H9 (cell line): ENCODE results near the gene PAX8. TPM values are rescaled to one million over a fixed set of nuclear protein-coding genes. Genes with fewer than 3 reads are reported as not detected.

Source experiments
- DNase-seq: peaks from one replicate; pipeline ENCODE4 v3.0.0-alpha.2; 2017
- H2AFZ ChIP-seq: one replicate; pipeline ENCODE4 v1.6.1; 2013; ENCODE audit warnings: mild to moderate bottlenecking, low read length, control low read depth, moderate library complexity
- H2AK5ac ChIP-seq: 2 replicates; pipeline ENCODE4 v1.6.1; 2013; ENCODE audit warnings: low read length, control low read depth, mixed read lengths; ENCODE audit not compliant: insufficient read length
- H2BK120ac ChIP-seq: one replicate; pipeline ENCODE4 v1.6.1; 2013; ENCODE audit warnings: low read depth, mild to moderate bottlenecking, low read length, control low read depth, inconsistent platforms; ENCODE audit not compliant: poor library complexity, severe bottlenecking
- H2BK12ac ChIP-seq: 2 replicates; pipeline ENCODE4 v1.6.1; 2013; ENCODE audit warnings: low read length, control low read depth, mixed read lengths, low read depth; ENCODE audit not compliant: insufficient read length
- H2BK15ac ChIP-seq: 2 replicates; pipeline ENCODE4 v1.6.1; 2013; ENCODE audit warnings: low read depth, low read length, control low read depth
- H2BK20ac ChIP-seq: one replicate; pipeline ENCODE4 v1.6.1; 2013; ENCODE audit warnings: low read depth, mild to moderate bottlenecking, low read length, control low read depth, inconsistent platforms; ENCODE audit not compliant: poor library complexity, severe bottlenecking
- H2BK5ac ChIP-seq: 2 replicates; pipeline ENCODE4 v1.6.1; 2013; ENCODE audit warnings: low read length, control low read depth, mixed read lengths; ENCODE audit not compliant: insufficient read length
- H3K14ac ChIP-seq: 2 replicates; pipeline ENCODE4 v1.6.1; 2013; ENCODE audit warnings: low read length, control low read depth; ENCODE audit not compliant: insufficient read depth
- H3K18ac ChIP-seq: 2 replicates; pipeline ENCODE4 v1.6.1; 2013; ENCODE audit warnings: low read depth, mild to moderate bottlenecking, mixed read lengths, low read length, control low read depth; ENCODE audit not compliant: insufficient read length
- H3K23ac ChIP-seq: 2 replicates; pipeline ENCODE4 v1.6.1; 2013; ENCODE audit warnings: low read length, control low read depth, mixed read lengths, low read depth; ENCODE audit not compliant: insufficient read length
- H3K23me2 ChIP-seq: 2 replicates; pipeline ENCODE4 v1.6.1; 2013; ENCODE audit warnings: low read depth, mild to moderate bottlenecking, mixed read lengths, low read length, control low read depth; ENCODE audit not compliant: insufficient read length, poor library complexity, severe bottlenecking
- H3K27ac ChIP-seq: 2 replicates; pipeline ENCODE4 v1.5.1; 2013; ENCODE audit warnings: low read length, control low read depth, mixed read lengths, low read depth; ENCODE audit not compliant: insufficient read length
- H3K27me3 ChIP-seq: 2 replicates; pipeline ENCODE4 v1.6.1; 2013; ENCODE audit warnings: low read length, control low read depth, inconsistent platforms; ENCODE audit not compliant: insufficient read depth
- H3K4ac ChIP-seq: 2 replicates; pipeline ENCODE4 v1.6.1; 2013; ENCODE audit warnings: low read depth, mild to moderate bottlenecking, control low read depth, inconsistent platforms, low read length, moderate library complexity
- H3K4me1 ChIP-seq: 2 replicates; pipeline ENCODE4 v1.6.1; 2013; ENCODE audit warnings: low read length, control low read depth, inconsistent platforms; ENCODE audit not compliant: insufficient read depth
- H3K4me2 ChIP-seq: 2 replicates; pipeline ENCODE4 v1.6.1; 2013; ENCODE audit warnings: low read length, control low read depth, mixed read lengths; ENCODE audit not compliant: insufficient read length, insufficient read depth
- H3K56ac ChIP-seq: 2 replicates; pipeline ENCODE4 v1.6.1; 2013; ENCODE audit warnings: low read depth, mild to moderate bottlenecking, mixed read lengths, low read length, control low read depth; ENCODE audit not compliant: insufficient read length
- H3K79me1 ChIP-seq: 2 replicates; pipeline ENCODE4 v1.6.1; 2013; ENCODE audit warnings: low read depth, mild to moderate bottlenecking, moderate library complexity, low read length, control low read depth, inconsistent platforms; ENCODE audit not compliant: insufficient read depth, poor library complexity, severe bottlenecking
- H3K79me2 ChIP-seq: 2 replicates; pipeline ENCODE4 v1.6.1; 2013; ENCODE audit warnings: low read length, control low read depth, inconsistent platforms; ENCODE audit not compliant: insufficient read depth
- H3K9ac ChIP-seq: 2 replicates; pipeline ENCODE4 v1.6.1; 2013; ENCODE audit warnings: low read length, control low read depth, mixed read lengths; ENCODE audit not compliant: insufficient read length; ENCODE audit errors: extremely low read depth
- H3K9me3 ChIP-seq: one replicate; pipeline ENCODE4 v1.6.1; 2013; ENCODE audit warnings: low read depth, low read length, inconsistent platforms; ENCODE audit not compliant: control insufficient read depth
- H3T11ph ChIP-seq: one replicate; pipeline ENCODE4 v1.6.1; 2013; ENCODE audit warnings: mild to moderate bottlenecking, low read length, control low read depth, inconsistent platforms
- H4K20me1 ChIP-seq: one replicate; pipeline ENCODE4 v1.6.1; 2013; ENCODE audit not compliant: control insufficient read depth, insufficient read length, insufficient read depth
- H4K5ac ChIP-seq: 2 replicates; pipeline ENCODE4 v1.6.1; 2013; ENCODE audit warnings: low read depth, mild to moderate bottlenecking, mixed read lengths, low read length, control low read depth; ENCODE audit not compliant: insufficient read length
- H4K8ac ChIP-seq: replicated peaks from 2 replicates; pipeline ENCODE4 v1.6.1; 2013; ENCODE audit warnings: low read length, control low read depth, mixed read lengths, low read depth; ENCODE audit not compliant: insufficient read length
- H4K91ac ChIP-seq: 2 replicates; pipeline ENCODE4 v1.6.1; 2013; ENCODE audit warnings: low read depth, mild to moderate bottlenecking, moderate library complexity, mixed read lengths, low read length, control low read depth; ENCODE audit not compliant: insufficient read length
- H3K27ac Mint-ChIP-seq, 3 experiments: 2 replicates in 2 of 3; 3 replicates in 1 of 3; pipeline ENCODE4 v1.8.0; 2020 to 2021; ENCODE audit warnings: mixed read lengths in 3 of 3, mild to moderate bottlenecking in 1 of 3, moderate library complexity in 1 of 3
- H3K27me3 Mint-ChIP-seq: 2 replicates; pipeline ENCODE4 v1.8.0; 2021; ENCODE audit warnings: low read depth, mild to moderate bottlenecking, moderate library complexity, mixed read lengths
- H3K36me3 Mint-ChIP-seq, 3 experiments: 2 replicates in 2 of 3; 3 replicates in 1 of 3; pipeline ENCODE4 v1.8.0; 2020 to 2021; ENCODE audit warnings: low read depth in 3 of 3, mixed read lengths in 3 of 3; ENCODE audit not compliant: insufficient read depth in 1 of 3
- H3K4me1 Mint-ChIP-seq, 2 experiments: 2 replicates each; pipeline ENCODE4 v1.8.0; 2020; ENCODE audit warnings: mixed read lengths in 2 of 2
- H3K4me3 Mint-ChIP-seq, 2 experiments: 2 replicates in 1 of 2; 3 replicates in 1 of 2; pipeline ENCODE4 v1.8.0; 2020 to 2021; ENCODE audit warnings: mild to moderate bottlenecking in 2 of 2, mixed read lengths in 2 of 2, moderate library complexity in 1 of 2
- H3K9me3 Mint-ChIP-seq, 2 experiments: 2 replicates in 1 of 2; 3 replicates in 1 of 2; pipeline ENCODE4 v1.8.0; 2020; ENCODE audit warnings: mild to moderate bottlenecking in 2 of 2, mixed read lengths in 2 of 2, moderate library complexity in 1 of 2
- CTCF ChIP-seq: fragments of 200-600 bp; sonication (generic); conservative IDR thresholded peaks from 3 replicates; pipeline ENCODE4 v1.8.0; 2021; ENCODE audit warnings: antibody characterized with exemption, mild to moderate bottlenecking
- WGBS: extraction: QIAGEN DNeasy Blood & Tissue Kit; methylation state at CpG from one replicate; pipeline ENCODE4 v1.1.7; 2013; ENCODE audit warnings: missing lambda C conversion rate, low lambda C conversion rate, mixed read lengths; ENCODE audit not compliant: insufficient read length; ENCODE audit errors: extremely low coverage; 5-methylcytosine and 5-hydroxymethylcytosine counted together
- total RNA-seq: library from RNA; stranded (reverse); gene quantifications from 2 replicates; pipeline ENCODE4 v1.2.1, GENCODE V29; 2021

The PAX8 gene
- total RNA-seq, 1 experiment from 2014 or later, result not detected

GRCh38 chr2:113185664-113186432, 92.9 kb downstream of the PAX8 start:
- Mint-ChIP-seq H3K36me3 (no peaks in the 10 kb centered on the region; a peak in 1 of 7 replicates), H3K27me3 (peaks cover 4% of the 10 kb centered on the region), H3K27ac (0 out of 7 replicates have a peak overlapping the region, but pooled peaks of 1 of the 3 experiments have one; percentile 18), H3K4me1 (peaks cover 7 to 13% of the 10 kb centered on the region in 2 experiments), H3K4me3 (no peak overlapping the region), H3K9me3 (no peaks in the 10 kb centered on the region; a peak in 1 of 5 replicates)
- Histone ChIP-seq H3K4me1 (no peaks in the 10 kb centered on the region; the same call in 1 of the 2 replicates), H2BK12ac (no peak overlapping the region), H3K4me2 (no peak overlapping the region), H3K27ac (no peak overlapping the region), H2BK20ac (no peak overlapping the region), H2AK5ac (no peak overlapping the region), H3K27me3 (no peaks in the 10 kb centered on the region), H3K23ac (no peak overlapping the region), H3K23me2 (no peaks in the 10 kb centered on the region), H3K4ac (no peak overlapping the region), H4K91ac (no peak overlapping the region), H3K18ac (no peak overlapping the region), H3K14ac (0 out of 2 replicates have a peak overlapping the region, but pooled peaks have one; percentile 13), H4K5ac (no peak overlapping the region), H2BK120ac (no peak overlapping the region), H3K9ac (no peak overlapping the region), H2AFZ (no peak overlapping the region), H3T11ph (no peak overlapping the region), H4K8ac (no peak overlapping the region), H3K56ac (no peak overlapping the region), H4K20me1 (no peaks in the 10 kb centered on the region), H2BK5ac (no peak overlapping the region), H3K9me3 (no peaks in the 10 kb centered on the region), H3K79me1 (no peaks in the 10 kb centered on the region), H2BK15ac (no peak overlapping the region), H3K79me2 (no peaks in the 10 kb centered on the region)
- no peak for DNase-seq
- no CpG with 5 or more reads among the region's 10 CpGs for WGBS
- TF ChIP-seq CTCF, result no peak
